ENCODE measurements around the gene EXTL2.

GRCh38 chr1:100930494-100930893 is 35.9 kb upstream of the EXTL2 start:
- TF ChIP-seq GATA3 (IDR thresholded peaks at IDR 0.05; ENCODE audit: low read depth, low read length) (no peak), GATA2 (IDR thresholded peaks at IDR 0.05; ENCODE audit: low read depth, low read length) (no peak)
